Stimulated activated CD4-positive, alpha-beta T cell treated with anti-CD3 and anti-CD28 coated beads, Interleukin-15, amount 100 ng/mL, for 1 hour (primary cell): Measurements from ENCODE around the gene CAMTA1.

ENCODE experiments used
- DNase-seq, 2 donors: peaks; one replicate each; pipeline ENCODE4 v3.0.0-alpha.2; 2020; ENCODE audit warnings: low read depth in 1 of 2, low spot score in 1 of 2

The CAMTA1 gene

GRCh38 chr1:7063981-7064380 is 278.7 kb downstream of the CAMTA1 start:
- DNase-seq = no peak

DNA sequence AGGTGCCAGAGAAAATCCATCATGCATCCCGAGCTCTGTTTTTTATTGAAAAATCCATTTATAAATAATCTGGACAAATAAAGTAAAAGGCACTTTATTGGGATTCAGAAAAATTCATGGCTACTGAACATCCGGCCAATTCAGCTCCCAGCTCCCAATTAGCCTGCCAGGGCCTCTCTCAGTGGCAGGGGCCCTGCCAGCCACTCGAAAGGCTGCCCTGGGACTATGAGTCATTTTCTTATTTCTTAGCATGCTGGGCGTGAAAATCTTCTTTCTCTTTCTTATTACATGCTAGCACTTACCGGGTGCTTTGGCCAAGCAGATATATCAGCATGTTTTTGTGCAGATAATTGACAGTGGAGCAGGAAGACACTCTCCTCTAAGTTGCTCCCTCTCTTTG is 283.3 kb downstream of the CAMTA1 start:
- no peak for DNase-seq

- DNase-seq = no peak
Measured at GRCh38 chr1:7069931-7070330, 284.7 kb downstream of the CAMTA1 start.

GRCh38 chr1:7070389-7071029 is 285.3 kb downstream of the CAMTA1 start:
- peak; percentile 5 to 18 for DNase-seq

GRCh38 chr1:7076117-7076516 is 290.9 kb downstream of the CAMTA1 start:
- no peak for DNase-seq

GRCh38 chr1:7076572-7076971 is 291.3 kb downstream of the CAMTA1 start:
- no peak for DNase-seq

DNA sequence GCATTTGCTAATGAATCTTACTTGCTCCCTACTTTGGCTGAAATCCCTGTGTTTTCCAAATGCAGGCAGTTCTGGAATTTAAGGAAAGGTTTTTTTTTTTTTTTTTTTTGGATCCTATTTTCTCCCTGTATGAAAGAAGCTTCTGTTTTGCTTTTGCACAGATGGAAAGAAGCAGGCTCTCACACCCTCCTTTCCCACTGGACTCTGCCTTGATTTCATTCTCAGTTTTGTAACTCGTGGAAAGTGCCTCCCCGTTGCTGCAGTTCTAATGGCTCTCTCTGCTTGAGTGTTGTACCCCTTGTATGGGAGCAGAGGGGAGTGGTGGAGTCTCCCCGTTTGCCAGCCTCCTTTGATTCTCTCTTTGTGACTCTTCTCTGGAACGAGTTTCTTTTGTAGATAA is 291.9 kb downstream of the CAMTA1 start:
- DNase-seq = no peak

- DNase-seq = no peak
Measured at GRCh38 chr1:7077970-7078369, 292.7 kb downstream of the CAMTA1 start.

DNA sequence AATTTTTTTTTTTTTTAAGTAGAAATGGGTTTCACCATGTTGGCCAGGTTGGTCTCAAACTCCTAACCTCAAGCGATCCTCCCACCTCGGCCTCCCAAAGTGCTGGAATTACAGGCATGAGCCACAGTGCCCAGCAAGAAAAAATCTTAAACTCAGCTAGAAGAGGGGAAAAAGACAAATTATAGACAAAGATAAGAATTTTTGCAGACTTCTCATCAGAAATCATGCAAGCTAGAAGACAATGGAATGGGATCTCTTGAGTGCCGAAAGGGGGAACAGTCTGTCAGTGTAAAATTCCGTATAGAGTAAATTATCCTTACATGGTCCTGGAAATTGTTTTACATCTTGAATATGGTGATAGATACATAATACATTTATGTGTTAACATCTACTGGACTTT is 294.4 kb downstream of the CAMTA1 start:
- DNase-seq = no peak

DNA sequence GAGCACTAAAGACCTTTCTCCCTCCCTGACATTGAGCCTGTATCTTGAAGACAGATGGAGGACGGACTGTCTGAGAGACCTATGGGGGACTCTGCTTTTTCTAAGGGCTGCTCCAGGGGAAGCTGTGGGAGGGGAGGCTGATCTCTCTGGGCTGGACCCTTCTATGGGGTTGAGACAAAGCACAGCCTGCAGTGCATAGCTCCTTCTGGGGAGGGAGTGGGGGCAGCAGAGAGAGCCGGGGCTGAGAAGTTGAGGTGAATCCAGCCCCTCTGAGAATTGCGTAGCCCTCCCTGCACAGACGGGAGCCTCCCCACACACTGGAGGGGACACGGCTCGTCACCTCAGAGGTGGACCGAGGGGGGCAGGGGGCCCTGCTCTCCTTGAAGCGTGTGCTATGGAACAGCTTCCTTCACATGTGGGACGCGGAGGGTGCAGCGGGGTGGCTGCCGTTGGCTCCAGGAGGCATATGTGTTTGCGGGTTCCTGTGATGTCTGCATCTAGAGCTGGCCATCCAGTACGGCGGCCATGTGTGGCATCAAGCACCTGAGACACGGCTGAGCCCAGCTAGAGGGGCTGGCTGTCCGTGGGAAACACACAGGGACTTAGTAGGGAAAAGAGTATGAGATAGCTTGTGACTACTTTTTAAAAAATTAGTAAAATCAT is 299.1 kb downstream of the CAMTA1 start:
- DNase-seq = no peak

- no peak for DNase-seq
Measured at GRCh38 chr1:7085521-7085920, 300.3 kb downstream of the CAMTA1 start.

DNA sequence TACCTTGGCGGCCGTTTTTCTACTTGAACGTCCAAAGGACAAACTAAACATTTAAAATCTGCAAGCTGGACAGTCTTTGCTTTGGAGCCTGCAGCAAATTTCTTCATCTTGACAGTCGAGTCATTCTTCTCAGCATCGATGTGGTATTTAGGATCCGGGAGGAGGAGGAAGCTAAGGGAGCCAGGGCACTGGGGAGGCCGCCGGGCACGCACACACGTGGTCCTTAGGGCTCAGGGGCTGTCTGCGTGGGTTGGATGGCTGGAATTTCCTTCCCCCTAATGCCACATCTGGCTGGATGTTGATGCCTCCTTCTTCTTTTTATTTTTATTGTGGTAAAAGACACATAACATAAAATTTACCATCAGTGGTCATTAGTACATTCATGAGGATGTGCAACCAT is 300.9 kb downstream of the CAMTA1 start:
- no peak for DNase-seq

DNA sequence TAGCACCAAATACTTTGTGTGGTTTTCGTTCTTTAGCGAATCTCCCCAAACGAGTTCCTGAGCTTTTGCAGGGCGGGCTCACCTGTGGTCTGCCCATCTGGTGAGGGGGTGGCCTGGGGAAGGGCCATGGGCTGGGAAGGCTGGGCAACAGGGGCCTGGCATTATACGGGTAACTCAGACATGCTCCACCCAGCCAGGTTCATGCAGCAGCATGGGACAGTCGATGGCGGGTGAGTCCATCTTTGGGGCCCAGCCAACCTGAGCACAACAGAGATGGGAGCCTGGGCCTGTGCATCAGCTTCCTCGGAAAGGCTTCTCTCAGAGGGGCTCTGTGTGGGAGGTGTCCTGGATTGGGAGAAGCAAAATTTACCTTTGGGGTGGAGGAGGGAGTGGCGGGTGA is 302.6 kb downstream of the CAMTA1 start:
- DNase-seq = no peak

- DNase-seq = no peak
Measured at GRCh38 chr1:7089497-7089896, 304.2 kb downstream of the CAMTA1 start.

- DNase-seq = no peak
Measured at GRCh38 chr1:7093297-7093696, 308.0 kb downstream of the CAMTA1 start.

DNA sequence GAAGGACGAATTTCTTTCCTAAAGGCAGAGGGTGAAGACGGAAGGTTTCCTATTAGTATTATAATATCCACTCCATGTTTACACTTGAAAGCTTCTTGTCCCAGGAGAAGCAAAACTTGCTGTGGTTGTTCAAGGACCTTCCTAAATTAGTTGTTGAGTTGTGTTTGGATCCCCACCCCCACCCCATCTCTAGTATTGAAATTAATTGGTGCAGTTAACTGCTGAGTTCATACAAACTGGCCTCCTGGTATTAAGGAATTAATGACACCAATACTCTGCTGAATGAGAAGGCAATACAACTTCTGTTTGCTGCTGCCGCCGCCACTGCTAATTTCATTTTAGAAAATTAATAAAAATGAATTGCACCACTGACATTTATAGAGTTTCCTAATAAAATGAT is 308.8 kb downstream of the CAMTA1 start:
- DNase-seq = no peak

- DNase-seq = no peak
Measured at GRCh38 chr1:7094509-7094908, 309.3 kb downstream of the CAMTA1 start.

DNA sequence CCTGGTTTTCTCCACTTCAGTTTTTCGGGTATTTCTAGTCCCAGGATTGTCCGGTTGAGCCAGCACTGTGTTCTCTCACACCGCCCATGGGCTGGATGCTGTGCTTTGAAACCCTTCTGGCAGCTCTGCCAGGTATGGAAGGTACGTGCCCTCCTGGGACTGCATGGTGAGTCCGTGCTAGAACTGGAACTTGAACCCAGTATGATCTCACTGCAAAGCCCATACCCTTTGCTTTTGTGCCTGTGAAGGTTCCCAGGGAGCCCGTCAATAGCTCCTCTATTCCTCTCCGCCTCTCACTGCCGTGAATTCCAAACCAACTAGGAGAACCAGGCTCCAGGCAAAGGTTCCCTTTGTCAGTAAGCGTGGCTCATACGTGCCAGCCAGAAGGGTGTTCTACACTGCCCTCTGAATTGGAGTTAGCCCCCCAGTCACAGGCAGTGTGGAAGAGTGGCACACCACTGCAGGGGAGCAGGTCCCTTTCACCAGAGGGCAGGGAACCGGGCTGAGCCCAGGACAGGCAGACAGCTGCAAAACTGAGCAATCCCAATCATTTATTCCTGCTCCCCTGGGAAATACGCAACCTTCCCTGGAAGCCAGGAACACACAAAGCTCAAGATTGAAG is 310.2 kb downstream of the CAMTA1 start:
- DNase-seq = no peak

DNA sequence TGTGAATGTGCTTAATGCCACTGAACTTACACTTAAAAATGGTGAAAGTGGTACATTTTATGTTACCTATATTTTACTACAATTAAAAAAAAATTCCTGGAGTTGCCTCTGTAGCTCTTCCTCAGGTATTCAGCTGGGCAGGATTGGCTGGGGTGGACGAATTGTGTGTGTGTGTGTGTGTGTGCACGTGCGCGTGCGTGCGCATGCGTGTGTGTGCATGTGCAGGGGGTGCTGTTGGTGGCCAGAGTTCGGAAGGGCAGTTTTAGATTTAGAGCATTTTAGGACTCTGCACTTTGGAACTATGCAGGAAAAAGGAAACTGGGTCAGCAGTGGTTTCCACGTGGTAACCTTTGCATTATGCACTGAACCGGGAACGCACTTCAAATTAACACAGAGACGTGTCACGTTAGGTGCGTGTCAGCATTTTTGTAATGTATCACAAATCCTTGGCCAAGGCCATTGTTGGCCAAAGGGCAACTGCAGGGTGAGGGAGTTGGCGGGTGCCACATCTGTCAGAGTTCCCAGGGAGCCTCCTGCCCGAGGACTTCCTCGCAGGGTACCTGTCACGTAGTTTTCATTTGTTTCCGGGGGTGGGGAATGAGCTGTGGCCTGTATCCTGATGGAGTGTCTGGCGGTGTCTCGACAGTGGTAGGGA is 312.8 kb downstream of the CAMTA1 start:
- DNase-seq = no peak

- DNase-seq = no peak
Measured at GRCh38 chr1:7098641-7099040, 313.4 kb downstream of the CAMTA1 start.

DNA sequence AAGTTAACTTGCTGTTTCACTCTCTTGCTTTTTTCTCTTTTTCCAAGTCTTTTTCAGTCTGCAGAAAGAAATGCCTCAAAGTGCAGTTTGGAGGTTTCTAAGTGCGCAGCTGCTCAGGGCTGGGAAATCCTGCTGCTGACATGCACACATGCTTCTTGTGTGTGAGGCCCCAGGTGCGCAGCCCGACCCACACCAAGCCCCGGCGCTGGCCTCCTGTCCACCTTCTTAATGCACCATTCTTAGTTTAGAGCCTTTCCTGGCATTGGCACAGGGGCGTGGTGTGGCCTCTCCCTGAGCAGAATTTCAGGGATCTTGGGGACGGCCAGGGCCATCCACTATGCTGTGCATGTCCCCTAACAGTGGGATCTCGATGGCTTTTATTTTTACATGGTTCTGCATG is 315.2 kb downstream of the CAMTA1 start:
- DNase-seq = no peak

DNA sequence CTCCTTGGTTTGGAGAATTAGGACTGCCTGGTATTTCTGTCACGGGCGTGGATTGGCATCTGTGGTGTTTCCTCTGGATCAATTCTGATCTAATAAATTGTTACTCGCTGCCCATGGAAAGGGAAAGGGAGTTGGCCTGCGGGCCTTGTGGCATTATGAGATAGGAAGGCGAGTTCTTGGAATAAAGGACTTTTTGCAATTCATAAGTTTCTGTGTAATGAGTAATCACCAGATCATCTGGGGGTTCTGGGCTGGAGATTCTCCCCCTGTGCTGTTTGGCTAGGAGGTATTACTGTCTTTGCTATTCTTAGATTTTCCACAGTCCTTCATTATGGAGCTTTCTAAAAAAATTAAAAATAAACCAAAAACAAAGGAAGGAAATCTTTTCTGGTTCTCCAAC is 315.9 kb downstream of the CAMTA1 start:
- no peak for DNase-seq
